ENCODE measurements around the gene FOXA1.

DNA sequence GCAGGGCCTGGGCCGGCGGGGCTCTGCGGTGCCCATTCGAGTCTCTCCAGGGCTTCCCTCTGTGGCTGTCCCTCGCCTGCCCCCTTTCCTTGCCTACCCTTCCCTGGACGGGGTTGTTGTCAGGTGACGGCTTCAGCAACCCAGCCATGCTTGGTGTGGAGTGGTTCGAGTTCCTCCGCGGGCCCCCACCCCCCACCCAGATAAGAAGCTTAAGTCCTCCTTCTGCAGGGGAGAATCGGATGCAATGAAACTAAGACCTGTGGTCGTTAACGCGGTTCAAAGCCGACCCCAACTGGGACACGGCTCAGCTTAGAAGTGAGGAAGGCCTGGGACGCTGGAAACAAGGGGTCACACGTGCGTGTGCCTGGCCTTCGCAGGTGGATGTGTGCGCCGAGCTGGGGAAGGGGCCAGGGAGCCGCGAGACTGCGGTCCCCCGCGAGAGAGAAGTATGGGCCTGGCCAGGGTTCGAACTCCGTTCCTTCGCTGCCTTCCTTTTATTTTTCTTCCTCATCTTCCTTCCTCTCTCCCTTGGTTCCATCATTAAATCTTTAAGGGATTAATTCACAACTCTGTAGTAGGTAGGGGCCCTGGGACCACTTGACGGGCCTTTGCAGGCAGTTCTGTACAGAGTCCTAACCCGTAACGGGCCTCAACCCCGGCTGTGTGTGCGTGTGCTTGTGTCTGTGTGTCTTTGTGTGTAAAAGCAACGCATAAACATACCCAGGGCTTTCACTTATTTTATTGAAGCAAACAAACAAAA, 3.9 kb upstream of the FOXA1 start:
- no peak for TF ChIP-seq EZH2 (IDR thresholded peaks at IDR 0.05; ENCODE audit: borderline replicate concordance, low read depth, low read length, poor library complexity, severe bottlenecking)
- TF ChIP-seq, protein P1, sequence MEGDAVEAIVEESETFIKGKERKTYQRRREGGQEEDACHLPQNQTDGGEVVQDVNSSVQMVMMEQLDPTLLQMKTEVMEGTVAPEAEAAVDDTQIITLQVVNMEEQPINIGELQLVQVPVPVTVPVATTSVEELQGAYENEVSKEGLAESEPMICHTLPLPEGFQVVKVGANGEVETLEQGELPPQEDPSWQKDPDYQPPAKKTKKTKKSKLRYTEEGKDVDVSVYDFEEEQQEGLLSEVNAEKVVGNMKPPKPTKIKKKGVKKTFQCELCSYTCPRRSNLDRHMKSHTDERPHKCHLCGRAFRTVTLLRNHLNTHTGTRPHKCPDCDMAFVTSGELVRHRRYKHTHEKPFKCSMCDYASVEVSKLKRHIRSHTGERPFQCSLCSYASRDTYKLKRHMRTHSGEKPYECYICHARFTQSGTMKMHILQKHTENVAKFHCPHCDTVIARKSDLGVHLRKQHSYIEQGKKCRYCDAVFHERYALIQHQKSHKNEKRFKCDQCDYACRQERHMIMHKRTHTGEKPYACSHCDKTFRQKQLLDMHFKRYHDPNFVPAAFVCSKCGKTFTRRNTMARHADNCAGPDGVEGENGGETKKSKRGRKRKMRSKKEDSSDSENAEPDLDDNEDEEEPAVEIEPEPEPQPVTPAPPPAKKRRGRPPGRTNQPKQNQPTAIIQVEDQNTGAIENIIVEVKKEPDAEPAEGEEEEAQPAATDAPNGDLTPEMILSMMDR (conservative IDR thresholded peaks at IDR 0.05; ENCODE audit: low read depth, low read length): no peak

Data from A673 (cell line).